Transverse colon (tissue), 4 donors: ENCODE data around the gene SLC22A15.

Source experiments
- EP300 ChIP-seq: sonication (generic); formaldehyde crosslinking; IDR thresholded peaks from one replicate; pipeline ENCODE4 v1.6.1; 2017; ENCODE audit warnings: antibody characterized with exemption, low read depth
- POLR2A ChIP-seq: fragments of 450-650 bp; IDR thresholded peaks from one replicate; pipeline ENCODE4 v1.6.1; 2016; ENCODE audit warnings: antibody characterized with exemption, mild to moderate bottlenecking, moderate library complexity
- POLR2AphosphoS5 ChIP-seq, 3 donors: sonication (generic); formaldehyde crosslinking; IDR thresholded peaks; one replicate each; pipeline ENCODE4 v1.6.1; 2016; ENCODE audit warnings: antibody characterized with exemption in 3 of 3
- TF ChIP-seq, protein P1 (sequence below), 5 experiments: fragments of 200-600 bp in 3 of 5; fragments of 450-650 bp in 2 of 5; sonication (generic) in 3 of 5; IDR thresholded peaks; 1 replicate in 2 of 5; 2 replicates in 3 of 5; pipeline ENCODE4 v1.5.1; 2016 to 2017; ENCODE audit warnings: antibody characterized with exemption in 5 of 5, inconsistent platforms in 3 of 5, mild to moderate bottlenecking in 2 of 5, moderate library complexity in 1 of 5

DNA sequence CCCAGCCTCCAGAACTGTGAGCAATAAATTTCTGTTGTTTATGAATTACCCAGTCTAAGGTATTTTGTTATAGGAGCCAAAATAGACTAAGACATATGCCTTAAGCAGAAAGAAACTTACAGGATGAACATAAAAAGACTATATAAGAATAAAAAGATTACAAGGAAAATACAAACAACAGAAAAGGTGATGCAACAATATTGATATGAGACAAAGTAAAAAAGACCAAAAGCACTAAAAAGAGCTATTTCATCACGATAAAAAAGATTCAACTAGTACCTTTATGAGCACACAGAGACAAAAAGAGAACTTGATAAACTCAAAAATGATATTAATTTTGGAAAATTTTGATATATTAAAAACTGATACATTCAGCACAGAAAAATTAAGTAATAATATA lies 3.2 kb upstream of the SLC22A15 start:
- TF ChIP-seq, protein P1, sequence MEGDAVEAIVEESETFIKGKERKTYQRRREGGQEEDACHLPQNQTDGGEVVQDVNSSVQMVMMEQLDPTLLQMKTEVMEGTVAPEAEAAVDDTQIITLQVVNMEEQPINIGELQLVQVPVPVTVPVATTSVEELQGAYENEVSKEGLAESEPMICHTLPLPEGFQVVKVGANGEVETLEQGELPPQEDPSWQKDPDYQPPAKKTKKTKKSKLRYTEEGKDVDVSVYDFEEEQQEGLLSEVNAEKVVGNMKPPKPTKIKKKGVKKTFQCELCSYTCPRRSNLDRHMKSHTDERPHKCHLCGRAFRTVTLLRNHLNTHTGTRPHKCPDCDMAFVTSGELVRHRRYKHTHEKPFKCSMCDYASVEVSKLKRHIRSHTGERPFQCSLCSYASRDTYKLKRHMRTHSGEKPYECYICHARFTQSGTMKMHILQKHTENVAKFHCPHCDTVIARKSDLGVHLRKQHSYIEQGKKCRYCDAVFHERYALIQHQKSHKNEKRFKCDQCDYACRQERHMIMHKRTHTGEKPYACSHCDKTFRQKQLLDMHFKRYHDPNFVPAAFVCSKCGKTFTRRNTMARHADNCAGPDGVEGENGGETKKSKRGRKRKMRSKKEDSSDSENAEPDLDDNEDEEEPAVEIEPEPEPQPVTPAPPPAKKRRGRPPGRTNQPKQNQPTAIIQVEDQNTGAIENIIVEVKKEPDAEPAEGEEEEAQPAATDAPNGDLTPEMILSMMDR (IDR thresholded peaks at IDR 0.05) = no peak
- no peak for TF ChIP-seq EP300
- no peak for TF ChIP-seq POLR2A
- no peak for TF ChIP-seq POLR2AphosphoS5 (IDR thresholded peaks at IDR 0.05)
